NCI-H510A (cell line): ENCODE measurements around the gene PRAMEF15.
A peak's percentile ranks its signal among the peaks of the same experiment; 100 is the strongest.
"Not testable (repeated sequence)": the region's sequence is repeated elsewhere in the genome, so short reads cannot be mapped to it uniquely, and the experiment has no call there.

Experiments used
- DNase-seq: peaks from one replicate; lab custom pipeline; 2025; lab: John Stamatoyannopoulos, UW

Gene PRAMEF15

DNA sequence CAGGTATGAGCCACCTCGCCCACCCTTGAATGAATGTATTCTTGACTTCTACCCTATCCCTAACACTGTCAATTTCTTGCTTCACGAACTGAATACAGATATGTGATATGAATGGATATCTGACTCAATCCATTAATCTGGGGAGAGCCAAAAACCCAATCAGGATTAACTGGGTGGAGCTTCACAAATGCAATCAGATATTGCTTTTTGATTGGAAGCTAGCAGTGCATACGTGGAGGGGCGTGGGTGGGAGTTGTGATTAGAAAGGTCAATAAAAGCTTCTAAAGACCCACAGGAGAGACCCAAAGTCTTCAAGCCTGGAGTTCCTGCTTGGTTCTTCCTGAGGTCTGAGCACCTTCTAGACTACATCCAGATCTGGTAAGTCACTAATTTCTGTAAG is at the start of gene PRAMEF15:
TSS of gene PRAMEF15 (plus strand) at position 301 of the 400 bp plus-strand sequence. CDS start 2,827 bp downstream, outside the sequence.
- not testable (repeated sequence) for DNase-seq

- DNase-seq = not testable (repeated sequence)
Measured at GRCh38 chr1:13277016-13277415, 38.4 kb upstream of the PRAMEF15 start.

DNA sequence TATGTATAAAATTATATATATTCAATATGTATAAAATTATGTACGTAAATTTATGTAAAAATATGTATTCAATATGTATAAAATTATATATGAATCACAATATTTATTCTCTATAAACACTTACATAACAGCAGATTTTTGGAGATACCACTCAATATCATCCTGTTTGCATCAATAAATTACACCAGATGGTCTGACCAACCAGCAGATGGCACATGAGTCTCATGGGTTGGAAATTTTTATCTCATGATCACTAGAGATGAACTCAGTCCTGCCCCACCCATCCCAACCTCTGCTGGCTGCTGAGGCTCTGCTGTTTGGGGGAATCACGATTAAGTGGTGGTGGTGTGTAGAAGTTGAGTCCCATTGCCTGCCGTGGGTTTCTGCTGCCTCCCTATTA is 35.8 kb upstream of the PRAMEF15 start:
- DNase-seq = not testable (repeated sequence)

- not testable (repeated sequence) for DNase-seq
Measured at GRCh38 chr1:13285037-13285436, 30.3 kb upstream of the PRAMEF15 start, which contains the start of gene PRAMEF8. Gene PRAMEF8, minus strand, starts transcription at chr1:13285137. Its CDS starts 1,046 bp downstream, at chr1:13284091.

DNA sequence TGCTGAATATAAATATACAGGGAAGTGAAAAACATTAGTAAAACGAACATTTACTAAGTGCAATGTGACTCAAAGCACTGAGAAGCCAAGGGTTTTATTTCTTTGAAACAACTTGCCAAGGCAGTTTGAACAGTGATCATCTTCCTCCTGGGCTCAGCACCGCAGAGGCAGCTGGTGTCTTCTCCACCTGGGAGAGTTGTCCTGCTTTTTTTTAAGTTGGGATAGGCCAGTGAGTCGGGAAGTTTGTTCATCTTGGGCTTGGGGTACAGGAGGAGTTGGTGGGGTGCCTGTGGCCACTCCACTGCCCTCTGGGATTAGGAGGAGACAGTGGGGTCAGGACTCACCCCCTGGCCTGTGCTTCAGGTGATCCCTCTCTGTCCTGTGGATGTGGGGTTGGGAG is 26.4 kb upstream of the PRAMEF15 start:
- not testable (repeated sequence) for DNase-seq

DNA sequence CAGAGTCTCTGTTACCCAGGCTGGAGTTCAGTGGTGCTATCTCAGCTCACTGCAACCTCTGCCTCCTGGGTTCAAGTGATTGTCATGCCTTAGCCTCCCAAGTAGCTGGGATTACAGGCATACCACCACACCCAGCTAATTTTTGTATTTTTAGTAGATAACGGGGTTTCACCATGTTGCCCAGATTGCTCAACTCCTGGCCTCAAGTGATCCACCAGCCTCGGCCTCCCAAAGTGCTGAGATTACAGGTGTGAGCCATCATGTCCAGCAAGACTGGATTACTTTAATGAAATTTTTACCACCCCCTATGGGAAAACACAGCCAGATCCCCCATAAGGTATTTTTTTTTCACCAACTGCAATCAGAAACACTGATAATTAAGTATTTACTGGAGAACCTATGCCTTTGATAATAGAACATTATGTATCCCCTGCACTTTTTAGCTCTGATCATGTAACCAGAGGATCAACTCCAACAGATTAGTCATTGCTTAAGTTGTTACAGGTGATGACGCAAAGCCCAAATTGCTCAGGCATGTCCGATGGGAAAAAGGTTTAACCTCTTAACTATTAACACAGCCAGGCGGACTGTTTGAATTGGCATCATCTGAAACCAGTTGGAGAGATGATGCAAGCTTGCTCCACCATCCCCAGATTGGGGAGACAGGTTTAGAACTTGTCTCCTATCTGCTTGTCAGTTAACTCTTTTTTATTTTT is 18.0 kb upstream of the PRAMEF15 start:
- DNase-seq = not testable (repeated sequence)

DNA sequence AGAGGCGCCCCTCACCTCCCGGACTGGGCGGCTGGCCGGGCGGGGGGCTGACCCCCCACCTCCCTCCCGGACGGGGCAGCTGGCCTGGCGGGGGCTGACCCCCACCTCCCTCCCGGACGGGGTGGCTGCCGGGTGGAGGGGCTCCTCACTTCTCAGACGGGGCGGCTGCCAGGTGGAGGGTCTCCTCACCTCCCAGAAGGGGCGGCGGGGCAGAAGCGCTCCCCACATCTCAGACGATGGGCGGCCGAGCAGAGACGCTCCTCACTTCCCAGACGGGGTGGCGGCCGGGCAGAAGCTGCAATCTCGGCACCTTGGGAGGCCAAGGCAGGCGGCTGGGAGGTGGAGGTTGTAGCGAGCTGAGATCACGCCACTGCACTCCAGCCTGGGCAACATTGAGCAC is 16.7 kb upstream of the PRAMEF15 start:
- DNase-seq = not testable (repeated sequence)

DNA sequence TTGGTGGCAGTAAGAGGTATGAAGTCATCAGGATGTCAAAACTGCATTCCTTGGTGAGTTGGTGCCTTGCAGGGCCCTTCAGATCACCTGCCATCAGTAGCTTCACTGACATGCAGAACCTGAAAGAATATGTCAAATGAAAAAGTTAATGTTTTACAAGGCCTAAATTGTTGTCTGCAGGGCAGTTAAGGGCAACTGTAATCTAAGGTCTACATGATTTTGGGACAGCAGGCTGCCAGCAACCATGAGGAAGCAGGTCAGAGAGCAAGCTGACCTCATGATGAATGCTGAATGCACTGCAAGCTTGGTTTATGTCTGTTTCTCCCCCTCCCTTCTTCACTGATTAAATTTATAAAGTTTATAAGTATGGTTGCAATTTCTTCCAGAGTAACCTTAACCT is 13.2 kb upstream of the PRAMEF15 start:
- DNase-seq = not testable (repeated sequence)

DNA sequence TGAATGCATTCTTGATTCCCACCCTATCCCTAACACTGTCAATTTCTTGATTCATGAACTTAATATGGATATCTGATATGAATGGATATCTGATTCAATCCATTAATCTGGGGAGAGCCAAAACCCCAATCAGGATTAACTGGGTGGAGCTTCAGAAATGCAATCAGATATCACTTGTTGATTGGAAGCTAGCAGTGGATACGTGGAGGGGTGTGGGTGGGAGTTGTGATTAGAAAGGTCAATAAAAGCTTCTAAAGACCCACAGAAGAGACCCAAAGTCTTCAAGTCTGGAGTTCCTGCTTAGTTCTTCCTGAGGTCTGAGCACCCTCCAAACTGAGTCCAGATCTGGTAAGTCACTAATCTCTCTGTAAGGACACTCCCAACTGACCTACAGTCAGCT is 12.1 kb upstream of the PRAMEF15 start, which contains the start of gene PRAMEF33:
TSS of gene PRAMEF33 (plus strand) at position 301 of the 400 bp plus-strand sequence. CDS start 2,416 bp downstream, outside the sequence.
- not testable (repeated sequence) for DNase-seq

DNA sequence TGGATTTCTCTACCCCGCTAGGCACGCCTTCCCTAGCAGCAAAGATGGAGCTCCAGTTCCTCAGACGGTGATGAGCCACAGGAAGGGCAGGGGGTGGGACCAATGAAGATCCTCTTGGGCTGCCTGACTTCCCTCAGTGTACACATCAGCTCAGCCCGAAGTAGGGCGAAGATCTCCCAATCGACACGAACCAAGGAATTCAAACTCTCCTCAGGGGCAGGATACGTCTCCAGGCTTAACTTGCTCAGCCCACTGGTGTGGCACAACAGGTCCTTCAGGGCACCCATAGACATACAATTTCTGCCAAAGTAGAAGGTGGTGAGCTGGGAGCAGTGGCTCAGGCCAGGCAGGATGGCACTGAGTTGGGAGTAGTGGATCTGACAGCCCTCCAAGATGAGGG is 27.1 kb downstream of the PRAMEF15 start:
- not testable (repeated sequence) for DNase-seq

GRCh38 chr1:13347034-13347433 is 31.7 kb downstream of the PRAMEF15 start, which contains the start of gene PRAMEF14:
Gene PRAMEF14, minus strand, starts transcription at chr1:13347134. Its CDS starts 1,820 bp downstream, at chr1:13345314.
- not testable (repeated sequence) for DNase-seq

DNA sequence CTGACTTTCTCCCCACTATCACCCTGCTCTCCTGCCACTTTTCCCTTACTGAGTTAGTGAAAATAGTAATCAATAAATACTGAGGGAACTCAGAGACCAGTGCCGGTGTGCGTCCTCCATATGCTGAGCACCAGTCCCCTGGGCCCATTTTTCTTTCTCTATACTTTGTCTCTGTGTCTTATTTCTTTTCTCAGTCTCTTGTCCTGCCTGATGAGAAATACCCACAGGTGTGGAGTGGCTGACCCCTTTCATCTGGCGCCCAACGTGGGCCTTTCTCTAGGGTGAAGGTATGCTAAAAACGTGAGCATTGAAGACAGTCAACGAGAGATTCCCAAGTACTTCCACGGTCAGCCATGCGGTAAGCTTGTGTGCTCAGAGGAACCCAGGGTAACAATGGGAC is 38.1 kb downstream of the PRAMEF15 start:
- DNase-seq = not testable (repeated sequence)

GRCh38 chr1:13354475-13354874 is 39.1 kb downstream of the PRAMEF15 start:
- not testable (repeated sequence) for DNase-seq

GRCh38 chr1:13356774-13357173 is 41.4 kb downstream of the PRAMEF15 start:
- peak; percentile 13 for DNase-seq

- DNase-seq = not testable (repeated sequence)
Measured at GRCh38 chr1:13362364-13362763, 47.0 kb downstream of the PRAMEF15 start.

DNA sequence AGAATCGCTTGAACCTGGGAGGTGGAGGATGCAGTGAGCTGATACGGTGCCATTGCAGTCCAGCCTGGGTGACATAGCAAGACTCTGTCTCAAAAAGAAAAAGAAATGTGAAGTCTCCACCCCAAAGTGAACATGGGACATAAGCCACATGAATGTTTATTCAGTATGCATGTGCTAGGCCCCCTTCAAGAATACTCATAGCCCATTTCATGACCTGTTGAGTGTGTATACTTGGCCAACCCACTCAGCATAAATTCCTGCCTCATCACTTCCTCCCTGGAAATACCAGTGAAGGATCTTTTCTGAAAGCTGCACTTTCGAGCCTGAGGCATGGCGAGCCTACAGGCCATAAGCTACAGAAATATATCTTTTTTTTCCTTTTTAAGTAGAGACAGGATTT is 49.5 kb downstream of the PRAMEF15 start:
- DNase-seq = not testable (repeated sequence)

DNA sequence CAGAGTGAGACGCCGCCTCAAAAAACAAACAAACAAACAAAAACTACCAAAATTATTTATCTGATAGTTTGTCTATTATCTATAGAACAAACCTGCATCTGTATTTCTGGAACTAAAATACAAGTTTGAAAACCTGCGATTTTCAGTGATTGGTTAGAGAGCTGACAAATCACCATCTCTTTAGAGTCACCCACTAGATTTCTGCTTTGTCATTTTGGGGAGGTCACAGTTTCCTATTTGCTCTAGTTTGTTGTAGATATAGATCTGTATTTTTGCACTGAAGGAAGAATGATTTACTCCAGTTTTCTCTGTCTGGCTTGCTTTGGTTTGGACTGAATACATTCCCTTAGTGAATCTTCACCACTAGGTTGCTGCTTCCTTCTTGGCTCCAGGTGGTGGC is 51.2 kb downstream of the PRAMEF15 start:
- DNase-seq = not testable (repeated sequence)

DNA sequence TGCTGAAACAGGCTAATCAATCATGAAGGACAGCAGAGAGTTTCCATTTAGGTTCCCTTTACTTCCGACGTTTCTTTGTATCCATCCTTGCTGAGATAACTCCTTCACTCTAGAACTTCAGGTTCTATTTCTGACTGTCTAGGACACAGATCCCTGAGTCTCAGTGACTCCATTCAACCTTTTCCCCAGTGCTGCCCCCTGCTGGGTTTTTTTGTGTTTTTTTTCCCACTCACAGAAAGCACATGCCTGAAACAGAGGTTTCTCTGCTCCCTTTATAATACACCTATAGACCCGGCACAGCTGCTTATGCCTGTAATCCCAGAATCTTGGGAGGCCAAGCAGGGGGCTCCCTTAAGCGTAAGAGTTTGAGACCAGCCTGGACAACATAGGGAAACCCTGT is 53.2 kb downstream of the PRAMEF15 start:
- not testable (repeated sequence) for DNase-seq
